Endothelial cell (in vitro differentiated cells): ENCODE results near the gene PBRM1. TPM values are rescaled to one million over a fixed set of nuclear protein-coding genes. Genes with fewer than 3 reads are reported as not detected.

Experiments
- DNase-seq: peaks from one replicate; pipeline ENCODE4 v3.0.0; 2021; ENCODE audit warnings: low spot score
- H3K27ac Mint-ChIP-seq: one replicate; pipeline ENCODE4 v1.8.0; 2021; ENCODE audit warnings: mixed read lengths, inconsistent platforms; ENCODE audit not compliant: unreplicated experiment
- H3K27me3 Mint-ChIP-seq: one replicate; pipeline ENCODE4 v1.8.0; 2021; ENCODE audit warnings: mild to moderate bottlenecking, moderate library complexity, mixed read lengths, inconsistent platforms; ENCODE audit not compliant: unreplicated experiment
- H3K36me3 Mint-ChIP-seq: one replicate; pipeline ENCODE4 v1.8.0; 2021; ENCODE audit warnings: mild to moderate bottlenecking, low read depth, mixed read lengths, inconsistent platforms; ENCODE audit not compliant: unreplicated experiment
- H3K4me1 Mint-ChIP-seq: one replicate; pipeline ENCODE4 v1.8.0; 2021; ENCODE audit warnings: mild to moderate bottlenecking, mixed read lengths, inconsistent platforms; ENCODE audit not compliant: unreplicated experiment
- H3K4me3 Mint-ChIP-seq: one replicate; pipeline ENCODE4 v1.8.0; 2021; ENCODE audit warnings: mild to moderate bottlenecking, mixed read lengths, inconsistent platforms; ENCODE audit not compliant: unreplicated experiment
- H3K9me3 Mint-ChIP-seq: one replicate; pipeline ENCODE4 v1.8.0; 2021; ENCODE audit warnings: mixed read lengths, inconsistent platforms; ENCODE audit not compliant: unreplicated experiment
- CTCF ChIP-seq: fragments of 200-600 bp; sonication (generic); IDR thresholded peaks from one replicate; pipeline ENCODE4 v1.5.0; 2021; ENCODE audit warnings: antibody characterized with exemption; ENCODE audit not compliant: unreplicated experiment
- total RNA-seq: library from RNA; stranded (reverse); fragmentation: NEBNext Ultra II Directional; extraction: Animal tissue kit (Norgen Biotek cat#: 25700); gene quantifications from one replicate; pipeline ENCODE4 v1.2.1, GENCODE V29; 2021; ENCODE audit not compliant: unreplicated experiment

Gene PBRM1
- total RNA-seq, 1 donor from 2014 or later: 68.7 TPM

- no peak overlapping the region for H3K27ac Mint-ChIP-seq
- no peaks in the 10 kb centered on the region for H3K9me3 Mint-ChIP-seq
- H3K36me3 Mint-ChIP-seq: peaks cover 19% of the 10 kb centered on the region
- TF ChIP-seq CTCF: no peak
- peaks cover 54% of the 10 kb centered on the region for H3K4me1 Mint-ChIP-seq
- H3K27me3 Mint-ChIP-seq: peaks cover 4% of the 10 kb centered on the region
- peak overlapping the region; percentile 51 for H3K4me3 Mint-ChIP-seq
- DNase-seq: no peak
Measured at GRCh38 chr3:52498137-52499054, 187.3 kb downstream of the PBRM1 start.

GRCh38 chr3:52495777-52496602, 189.7 kb downstream of the PBRM1 start:
- TF ChIP-seq CTCF: no peak
- peaks cover 32% of the 10 kb centered on the region for H3K36me3 Mint-ChIP-seq
- H3K4me1 Mint-ChIP-seq: peaks cover 76% of the 10 kb centered on the region
- no peak for DNase-seq
- peaks cover 10% of the 10 kb centered on the region for H3K27me3 Mint-ChIP-seq
- peak overlapping the region; percentile 75 for H3K27ac Mint-ChIP-seq
- peak overlapping the region; percentile 86 for H3K4me3 Mint-ChIP-seq
- no peaks in the 10 kb centered on the region for H3K9me3 Mint-ChIP-seq

Other genes starting within 250 kb of the PBRM1 start
- gene SEMA3G, start 240.8 kb downstream of the PBRM1 start, total RNA-seq: 175 TPM
- gene TNNC1, start 231.9 kb downstream of the PBRM1 start, total RNA-seq: 0.67 TPM
- gene NISCH, start 230.3 kb downstream of the PBRM1 start, total RNA-seq: 261 TPM
- gene STAB1, start 190.6 kb downstream of the PBRM1 start, total RNA-seq: 866 TPM
- gene NT5DC2, start 152.1 kb downstream of the PBRM1 start, total RNA-seq: 252 TPM
- 13.3 TPM for gene UQCC5, start 149.3 kb downstream of the PBRM1 start, total RNA-seq
- 50.0 TPM for gene GNL3, start 119 bp upstream of the PBRM1 start, total RNA-seq
- gene GLT8D1, start 19.9 kb upstream of the PBRM1 start, total RNA-seq: 54.7 TPM
- 83.9 TPM for gene SPCS1, start 20.2 kb upstream of the PBRM1 start, total RNA-seq
- gene NEK4, start 85.0 kb upstream of the PBRM1 start, total RNA-seq: 16.9 TPM
- gene ITIH1, start 91.7 kb upstream of the PBRM1 start, total RNA-seq: not detected
- gene ITIH3, start 108.9 kb upstream of the PBRM1 start, total RNA-seq: not detected
- gene ITIH4, start 144.8 kb upstream of the PBRM1 start, total RNA-seq: 8.2 TPM
- 1.1 TPM for gene MUSTN1, start 149.1 kb upstream of the PBRM1 start, total RNA-seq
- 24.5 TPM for gene STIMATE, start 211.6 kb upstream of the PBRM1 start, total RNA-seq